Pancreas (tissue), 10 donors: ENCODE measurements around the gene MYL10. TPM values are rescaled to one million over a fixed set of nuclear protein-coding genes. Genes with fewer than 3 reads are reported as not detected.

ENCODE experiments used
- ATAC-seq, 4 donors: fragments of 200-7000 bp; cut with Tn5 transposase; one replicate each; pipeline versions ENCODE4 v1.8.0 to v1.9.1; 2020; ENCODE audit warnings: mild to moderate bottlenecking in 4 of 4, moderate library complexity in 4 of 4
- DNase-seq, 6 donors: peaks; one replicate each; pipeline ENCODE4 v3.0.0-alpha.2; 2020
- FAIRE-seq: peaks from 2 replicates; lab custom pipeline; 2012; peaks lifted over from hg19 to GRCh38; lab: Jason Lieb, UNC
- H3K27ac ChIP-seq, 4 donors: fragments of 200-600 bp; sonication (generic); 1 replicate in 3 of 4; 2 replicates in 1 of 4; pipeline versions ENCODE4 v1.5.0 to v1.8.0; 2020
- H3K27me3 ChIP-seq, 4 donors: fragments of 200-600 bp; one replicate each; pipeline ENCODE4 v1.8.0; 2021
- H3K36me3 ChIP-seq, 3 donors: fragments of 200-600 bp; sonication (generic) in 1 of 3; one replicate each; pipeline versions ENCODE4 v1.5.0 to v1.8.0; 2020 to 2021
- H3K4me1 ChIP-seq, 3 donors: fragments of 200-600 bp; one replicate each; pipeline ENCODE4 v1.8.0; 2021
- H3K4me3 ChIP-seq, 4 donors: fragments of 200-600 bp; sonication (generic) in 2 of 4; one replicate each; pipeline versions ENCODE4 v1.5.0 to v1.8.0; 2020 to 2021
- H3K9me3 ChIP-seq, 4 donors: fragments of 200-600 bp; one replicate each; pipeline ENCODE4 v1.8.0; 2021
- CTCF ChIP-seq, 4 donors: fragments of 200-600 bp; sonication (generic) in 3 of 4; IDR thresholded peaks; one replicate each; pipeline versions ENCODE4 v1.5.0 to v1.8.0; 2021; ENCODE audit warnings: antibody characterized with exemption in 4 of 4
- WGBS, 2 donors: extraction: QIAGEN DNeasy Blood & Tissue Kit; methylation state at CpG; one replicate each; pipeline ENCODE4 v1.1.7; 2013; 5-methylcytosine and 5-hydroxymethylcytosine counted together
- intact Hi-C, 3 donors: fragments of 100-400 bp; cut with DNase I; formaldehyde crosslinking; loops; one replicate each; pipeline versions ENCODE4 v1.11.1 to v1.14.2; 2022
- polyA plus RNA-seq, 2 donors: library from polyadenylated mRNA; stranded (reverse); fragments of 200-250 nt; gene quantifications; one replicate each; pipeline ENCODE4 v1.2.3, GENCODE V29; 2013
- total RNA-seq, 6 donors: library from RNA; stranded (reverse); fragmentation: NEBNext Ultra II Directional in 4 of 6; extraction: Animal tissue kit (Norgen Biotek cat#: 25700) in 4 of 6; gene quantifications; one replicate each; pipeline versions ENCODE4 v1.2.1 to v1.2.4, GENCODE V29; 2021 to 2023
- donor health status: healthy with polysubstance abuse.
- donor health status: DM: no; HTN: no; CAD: no; lungs with moderate emphysema.
- donor health status: DM: no; HTN: no; CAD: no.
- donor health status: control.
- donor health status: control.
- donor health status: Bipolar disorder and iron deficiency.
- donor health status: DM: yes; HTN: yes; CAD: no.
- donor health status: DM: no; HTN: no; CAD: no.
- donor health status: DM: no; HTN: no; CAD: no.
- donor health status: DM: yes; HTN: yes; CAD: no.

Gene MYL10
- total and polyA plus RNA-seq, 8 donors: not detected

GRCh38 chr7:101628522-101628921 lies 574 bp downstream of the MYL10 start:
- no peaks in the 10 kb centered on the region for H3K36me3 ChIP-seq
- H3K9me3 ChIP-seq: no peaks in the 10 kb centered on the region
- intact Hi-C loops: no loop called here
- ATAC-seq: no peak
- FAIRE-seq: no peak
- no peak for DNase-seq
- TF ChIP-seq CTCF (IDR thresholded peaks at IDR 0.05): no peak
- no peak overlapping the region for H3K27ac ChIP-seq
- 70 to 80% methylated on average over 6 of the region's 6 CpGs for WGBS, 2 donors
- no peaks in the 10 kb centered on the region for H3K4me1 ChIP-seq
- H3K4me3 ChIP-seq: no peak overlapping the region
- H3K27me3 ChIP-seq: no peaks in the 10 kb centered on the region

- Histone ChIP-seq H3K4me1 (no peaks in the 10 kb centered on the region), H3K27ac (no peak overlapping the region), H3K4me3 (no peak overlapping the region), H3K27me3 (no peaks in the 10 kb centered on the region), H3K9me3 (no peaks in the 10 kb centered on the region), H3K36me3 (no peaks in the 10 kb centered on the region)
- FAIRE-seq (no peak), DNase-seq (no peak), ATAC-seq (no peak)
- WGBS, 2 donors: 68 to 80% methylated on average over 9 of the region's 9 CpGs
- no peak for TF ChIP-seq CTCF (IDR thresholded peaks at IDR 0.05)
- intact Hi-C loops: no loop called here
These were observed 2.3 kb downstream of the MYL10 start for GRCh38 chr7:101626758-101627157.

GRCh38 chr7:101626069-101626671 lies 2.9 kb downstream of the MYL10 start:
- WGBS, 2 donors: 50% methylated on average over 15 of the region's 15 CpGs
- Histone ChIP-seq H3K36me3 (no peaks in the 10 kb centered on the region), H3K4me3 (no peak overlapping the region), H3K9me3 (no peaks in the 10 kb centered on the region), H3K4me1 (no peaks in the 10 kb centered on the region), H3K27ac (no peak overlapping the region), H3K27me3 (no peaks in the 10 kb centered on the region)
- intact Hi-C loops: no loop called here
- FAIRE-seq: no peak
- no peak for ATAC-seq
- no peak for DNase-seq
- no peak for TF ChIP-seq CTCF (IDR thresholded peaks at IDR 0.05)

GRCh38 chr7:101625031-101625791 lies 3.9 kb downstream of the MYL10 start:
- ATAC-seq (no peak), DNase-seq (no peak), FAIRE-seq (no peak)
- WGBS, 2 donors: 6 to 17% methylated on average over 18 of the region's 18 CpGs
- no peak overlapping the region for H3K27ac ChIP-seq
- H3K27me3 ChIP-seq: no peaks in the 10 kb centered on the region
- intact Hi-C loops: no loop called here
- no peak overlapping the region for H3K4me3 ChIP-seq
- H3K4me1 ChIP-seq: no peaks in the 10 kb centered on the region
- TF ChIP-seq CTCF (IDR thresholded peaks at IDR 0.05): no peak
- H3K36me3 ChIP-seq: no peaks in the 10 kb centered on the region
- no peaks in the 10 kb centered on the region for H3K9me3 ChIP-seq
